H1 (cell line): Measurements from ENCODE around the gene FLNA. TPM values are rescaled to one million over a fixed set of nuclear protein-coding genes. Genes with fewer than 3 reads are reported as not detected.
A peak's percentile ranks its signal among the peaks of the same experiment; 100 is the strongest.

Experiments
- CTCF ChIA-PET: fragments of 300-600 bp; sonication (Branson Sonifier 250); formaldehyde crosslinking; loops from one replicate; lab custom pipeline; 2021; ENCODE audit not compliant: partially characterized antibody; lab: Charles Lee
- POLR2A ChIA-PET: fragments of 300-600 bp; sonication (Branson Sonifier 250); formaldehyde crosslinking; loops from one replicate; lab custom pipeline; 2021; ENCODE audit warnings: inconsistent platforms; ENCODE audit not compliant: partially characterized antibody; lab: Charles Lee
- DNase-seq, 2 experiments: peaks; one replicate each; pipeline versions ENCODE4 v3.0.0 to v3.0.0-alpha.2; 2010 to 2022; ENCODE audit warnings: low spot score in 2 of 2, low read depth in 1 of 2, mixed read lengths in 1 of 2
- FAIRE-seq: peaks from 2 replicates; lab custom pipeline; 2011; peaks lifted over from hg19 to GRCh38; lab: Jason Lieb, UNC
- H2AFZ ChIP-seq: 2 replicates; pipeline ENCODE4 v1.8.1; 2012; ENCODE audit warnings: low read length, inconsistent platforms
- H2AK5ac ChIP-seq: 2 replicates; pipeline ENCODE4 v1.6.1; 2013; ENCODE audit warnings: low read depth, low read length
- H2BK120ac ChIP-seq: replicated peaks from 2 replicates; pipeline ENCODE3; 2013; ENCODE audit warnings: low read depth, low read length, inconsistent platforms
- H2BK12ac ChIP-seq: 2 replicates; pipeline ENCODE4 v1.6.1; 2013; ENCODE audit warnings: low read depth, low read length
- H2BK15ac ChIP-seq: 2 replicates; pipeline ENCODE4 v1.6.1; 2013; ENCODE audit warnings: low read length
- H2BK20ac ChIP-seq: 2 replicates; pipeline ENCODE4 v1.6.1; 2013; ENCODE audit warnings: low read length
- H2BK5ac ChIP-seq: 2 replicates; pipeline ENCODE4 v1.6.1; 2013; ENCODE audit warnings: low read depth, low read length
- H3K14ac ChIP-seq: 2 replicates; pipeline ENCODE4 v1.6.1; 2013; ENCODE audit warnings: inconsistent platforms; ENCODE audit not compliant: insufficient read length
- H3K18ac ChIP-seq: 2 replicates; pipeline ENCODE4 v1.6.1; 2013; ENCODE audit warnings: low read length; ENCODE audit errors: extremely low read depth
- H3K23ac ChIP-seq: 2 replicates; pipeline ENCODE4 v1.6.1; 2013; ENCODE audit warnings: inconsistent platforms; ENCODE audit not compliant: insufficient read length
- H3K23me2 ChIP-seq: 2 replicates; pipeline ENCODE4 v1.6.1; 2013; ENCODE audit warnings: low read depth, low read length
- H3K27ac ChIP-seq: 2 replicates; pipeline ENCODE4 v1.6.1; 2011; ENCODE audit warnings: low read depth, low read length, inconsistent platforms
- H3K27me3 ChIP-seq, 4 experiments: replicated peaks in 1 of 4; 1 replicate in 1 of 4; 2 replicates in 3 of 4; pipeline versions ENCODE4 v1.6.1 to v1.8.1; 2011 to 2013; ENCODE audit warnings: low read length in 3 of 4, mild to moderate bottlenecking in 3 of 4, inconsistent platforms in 2 of 4, mixed read lengths in 2 of 4, moderate library complexity in 1 of 4; ENCODE audit not compliant: control insufficient read depth in 3 of 4, insufficient read depth in 3 of 4; ENCODE audit errors: extremely low read depth in 1 of 4
- H3K36me3 ChIP-seq, 4 experiments: 2 replicates each; pipeline versions ENCODE4 v1.6.1 to v1.8.1; 2011 to 2013; ENCODE audit warnings: mild to moderate bottlenecking in 4 of 4, low read length in 3 of 4, moderate library complexity in 2 of 4, control low read depth in 1 of 4, inconsistent platforms in 1 of 4; ENCODE audit not compliant: insufficient read depth in 4 of 4, control insufficient read depth in 2 of 4
- H3K4ac ChIP-seq: replicated peaks from 2 replicates; pipeline ENCODE3; 2013; ENCODE audit warnings: low read length, low read depth, mixed read lengths, inconsistent platforms; ENCODE audit not compliant: insufficient read length
- H3K4me1 ChIP-seq, 4 experiments: replicated peaks in 1 of 4; 1 replicate in 1 of 4; 2 replicates in 3 of 4; pipeline versions ENCODE4 v1.6.1 to v1.8.1; 2011 to 2013; ENCODE audit warnings: low read length in 3 of 4, inconsistent platforms in 2 of 4, mixed read lengths in 1 of 4; ENCODE audit not compliant: insufficient read depth in 4 of 4, control insufficient read depth in 3 of 4
- H3K4me2 ChIP-seq, 2 experiments: 2 replicates each; pipeline versions ENCODE4 v1.6.1 to v1.8.1; 2011 to 2013; ENCODE audit warnings: low read depth in 2 of 2, low read length in 2 of 2, control low read depth in 1 of 2, inconsistent platforms in 1 of 2, mild to moderate bottlenecking in 1 of 2; ENCODE audit not compliant: insufficient read depth in 1 of 2
- H3K4me3 ChIP-seq, 4 experiments: fragments of 200-600, 300-600 bp in 1 of 4; sonication (generic), shearing (Covaris generic), sonication (Bioruptor Twin) in 1 of 4; 2 replicates each; pipeline versions ENCODE4 v1.5.1 to v1.8.1; 2011 to 2016; ENCODE audit warnings: low read length in 4 of 4, low read depth in 3 of 4, control low read depth in 2 of 4, inconsistent platforms in 2 of 4, mild to moderate bottlenecking in 2 of 4, mixed read lengths in 1 of 4, moderate library complexity in 1 of 4; ENCODE audit not compliant: insufficient read depth in 2 of 4; ENCODE audit errors: extremely low read depth in 1 of 4
- H3K56ac ChIP-seq: replicated peaks from 2 replicates; pipeline ENCODE3; 2013; ENCODE audit warnings: low read depth, mild to moderate bottlenecking, mixed read lengths, low read length, inconsistent platforms; ENCODE audit not compliant: insufficient read length
- H3K79me1 ChIP-seq: 2 replicates; pipeline ENCODE4 v1.6.1; 2013; ENCODE audit warnings: low read depth, low read length, control low read depth
- H3K79me2 ChIP-seq, 2 experiments: 2 replicates each; pipeline versions ENCODE4 v1.6.1 to v1.8.1; 2012 to 2013; ENCODE audit warnings: low read length in 2 of 2, mild to moderate bottlenecking in 2 of 2, inconsistent platforms in 1 of 2; ENCODE audit not compliant: insufficient read depth in 2 of 2, control insufficient read depth in 1 of 2
- H3K9ac ChIP-seq, 4 experiments: replicated peaks in 1 of 4; 1 replicate in 1 of 4; 2 replicates in 3 of 4; pipeline versions ENCODE4 v1.6.1 to v1.8.1; 2011 to 2013; ENCODE audit warnings: low read depth in 3 of 4, low read length in 3 of 4, control low read depth in 2 of 4, mild to moderate bottlenecking in 2 of 4, moderate library complexity in 2 of 4, inconsistent platforms in 1 of 4; ENCODE audit errors: extremely low read depth in 1 of 4
- H3K9me3 ChIP-seq, 2 experiments: 2 replicates each; pipeline versions ENCODE4 v1.6.1 to v1.8.1; 2012 to 2013; ENCODE audit warnings: mild to moderate bottlenecking in 2 of 2, moderate library complexity in 2 of 2, control low read depth in 1 of 2, inconsistent platforms in 1 of 2, low read depth in 1 of 2, low read length in 1 of 2, mixed read lengths in 1 of 2; ENCODE audit not compliant: insufficient read depth in 2 of 2
- H4K20me1 ChIP-seq, 2 experiments: replicated peaks in 1 of 2; 2 replicates each; pipeline versions ENCODE3 to v1.8.1; 2011 to 2013; ENCODE audit warnings: inconsistent platforms in 2 of 2, low read length in 2 of 2, mild to moderate bottlenecking in 1 of 2; ENCODE audit not compliant: insufficient read depth in 2 of 2, control insufficient read depth in 1 of 2
- H4K5ac ChIP-seq: 2 replicates; pipeline ENCODE4 v1.6.1; 2013; ENCODE audit warnings: low read length, low read depth, mixed read lengths, inconsistent platforms; ENCODE audit not compliant: insufficient read length
- H4K8ac ChIP-seq: 2 replicates; pipeline ENCODE4 v1.8.0; 2013; ENCODE audit warnings: mild to moderate bottlenecking, moderate library complexity, low read length, inconsistent platforms; ENCODE audit not compliant: insufficient read depth; ENCODE audit errors: extremely low read depth
- H4K91ac ChIP-seq: replicated peaks from 2 replicates; pipeline ENCODE3; 2013; ENCODE audit warnings: low read length, mixed read lengths, inconsistent platforms; ENCODE audit not compliant: insufficient read length
- BRCA1 ChIP-seq: IDR thresholded peaks from 2 replicates; pipeline ENCODE4 v1.6.1; 2012; ENCODE audit warnings: low read depth, low read length, improper control_type of control experiment
- CHD1 ChIP-seq: IDR thresholded peaks from 2 replicates; pipeline ENCODE4 v1.6.1; 2012; ENCODE audit warnings: low read depth, low read length, improper control_type of control experiment
- HDAC2 ChIP-seq, 2 experiments: fragments of 300-600 bp in 1 of 2; sonication (generic) in 1 of 2; IDR thresholded peaks; 2 replicates each; pipeline ENCODE4 v1.6.1; 2011 to 2012; ENCODE audit warnings: low read depth in 2 of 2, low read length in 2 of 2, mild to moderate bottlenecking in 2 of 2, moderate library complexity in 2 of 2, borderline replicate concordance in 1 of 2, inconsistent platforms in 1 of 2
- HDAC6 ChIP-seq: IDR thresholded peaks from one replicate; pipeline ENCODE4 v1.7.1; 2012; ENCODE audit warnings: low read depth, mild to moderate bottlenecking, inconsistent platforms, low read length, moderate library complexity
- POLR2A ChIP-seq, 2 experiments: IDR thresholded peaks; 1 replicate in 1 of 2; 2 replicates in 1 of 2; pipeline ENCODE4 v1.6.1; 2011; ENCODE audit warnings: low read depth in 2 of 2, low read length in 2 of 2, mild to moderate bottlenecking in 2 of 2; ENCODE audit errors: control extremely low read depth in 1 of 2
- POLR2AphosphoS5 ChIP-seq: IDR thresholded peaks from 2 replicates; pipeline ENCODE4 v1.6.1; 2011; ENCODE audit warnings: low read depth, low read length
- SAP30 ChIP-seq: fragments of 300-600 bp; sonication (generic); IDR thresholded peaks from 2 replicates; pipeline ENCODE4 v1.7.1; 2012; ENCODE audit warnings: low read length, moderate library complexity, mild to moderate bottlenecking, inconsistent platforms; ENCODE audit not compliant: insufficient read depth, insufficient replicate concordance
- SRF ChIP-seq: IDR thresholded peaks from 2 replicates; pipeline ENCODE4 v1.6.1; 2011; ENCODE audit warnings: mild to moderate bottlenecking, low read depth, low read length, moderate library complexity
- TEAD4 ChIP-seq: IDR thresholded peaks from 2 replicates; pipeline ENCODE4 v1.6.1; 2012; ENCODE audit warnings: low read depth, low read length, inconsistent platforms, mixed read lengths
- WGBS, 2 experiments: shearing (Covaris generic) in 1 of 2; methylation state at CpG; one replicate each; pipeline versions ENCODE4 v1.1.6 to v1.1.7; 2013 to 2015; ENCODE audit warnings: low lambda C conversion rate in 2 of 2, mixed read lengths in 2 of 2, inconsistent platforms in 1 of 2, low coverage in 1 of 2, missing lambda C conversion rate in 1 of 2; ENCODE audit not compliant: insufficient replicate concordance in 2 of 2, insufficient coverage in 1 of 2, insufficient read length in 1 of 2; ENCODE audit errors: extremely low coverage in 1 of 2, missing lambda C conversion rate in 1 of 2; 5-methylcytosine and 5-hydroxymethylcytosine counted together
- polyA plus RNA-seq, 7 experiments: library from polyadenylated mRNA; depleted of rRNA in 3 of 7; stranded (reverse) in 5 of 7; unstranded in 2 of 7; fragments of >200 nt in 5 of 7; fragments of 200-250 nt in 2 of 7; gene quantifications; 1 replicate in 5 of 7; 2 replicates in 1 of 7; 4 replicates in 1 of 7; pipeline versions ENCODE4 v1.2.1 to v1.2.3, GENCODE V29; 2011 to 2013; ENCODE audit warnings: missing spikeins in 2 of 7, mixed read lengths in 2 of 7
- total RNA-seq: library from RNA; stranded (reverse); fragmentation: NEBNext Ultra II Directional; extraction: Animal tissue kit (Norgen Biotek cat#: 25700); gene quantifications from 2 replicates; pipeline ENCODE4 v1.2.1, GENCODE V29; 2021

FLNA gene
- total and polyA plus RNA-seq, 2 of the 8 experiments (the other 6 are each of a cell fraction or from before 2014, with no cell fraction given) = 315 to 925 TPM

- Histone ChIP-seq H2BK15ac (no peak overlapping the region), H3K9ac (no peak overlapping the region), H4K8ac (peak overlapping the region; percentile 28; the same call in 1 of the 2 replicates), H3K79me2 (peaks cover 8 to 60% of the 10 kb centered on the region in 2 experiments; a peak in 3 of 4 replicates), H3K4me2 (no peak overlapping the region), H2BK12ac (no peak overlapping the region), H3K4ac (no peak overlapping the region), H4K20me1 (peaks cover 20 to 39% of the 10 kb centered on the region in 2 experiments), H2BK20ac (no peak overlapping the region), H4K91ac (no peak overlapping the region), H3K36me3 (peaks cover 34 to 77% (median 57%) of the 10 kb centered on the region in 4 experiments), H3K23ac (no peak overlapping the region), H3K27me3 (no peaks in the 10 kb centered on the region), H2BK5ac (no peak overlapping the region; the same call in 1 of the 2 replicates), H3K79me1 (peaks cover 3% of the 10 kb centered on the region; the same call in 1 of the 2 replicates), H3K23me2 (peaks cover 3% of the 10 kb centered on the region; the same call in 1 of the 2 replicates), H4K5ac (no peak overlapping the region), H3K4me1 (peaks cover 0 to 6% (median 3%) of the 10 kb centered on the region in 4 experiments; a peak in 3 of 7 replicates), H2AFZ (no peak overlapping the region), H3K27ac (no peak overlapping the region; the same call in 1 of the 2 replicates), H3K9me3 (no peaks in the 10 kb centered on the region), H3K56ac (no peak overlapping the region), H3K18ac (no peak overlapping the region), H2BK120ac (no peak overlapping the region), H3K14ac (no peak overlapping the region), H2AK5ac (no peak overlapping the region), H3K4me3 (no peak overlapping the region)
- ChIA-PET POLR2A (interaction anchor here (0.7 to 11.8 kb wide), 8 partner anchors 8 to 392 kb away, joined by 3 to 348 read pairs (median 5); partner anchors contain the start of genes EMD, FLNA and RPL10), CTCF (interaction anchor here (1.1 kb wide), 2 partner anchors 13 to 33 kb away, joined by 4 to 5 read pairs; partner anchors contain the start of gene RPL10)
- FAIRE-seq = no peak
- 90% methylated on average over 16 of the region's 32 CpGs; no CpG with 5 or more reads in 1 of the 2 experiments for WGBS, 2 experiments
- no peak for DNase-seq
- TF ChIP-seq POLR2A (IDR thresholded peaks at IDR 0.05; ENCODE audit: control extremely low read depth in 1 of 2, low read depth in 2 of 2, low read length in 2 of 2) (peak in 1 of 2 experiments; percentile 69; a peak in 1 of 3 replicates), POLR2AphosphoS5 (peak; percentile 91), SAP30 (no peak), CHD1 (no peak), BRCA1 (no peak), TEAD4 (no peak), HDAC2 (IDR thresholded peaks at IDR 0.05; ENCODE audit: borderline replicate concordance in 1 of 2, low read depth in 2 of 2, low read length in 2 of 2) (no peak), SRF (no peak), HDAC6 (no peak)
These were observed 8.3 kb downstream of the FLNA start for GRCh38 chrX:154365997-154366665.
